ENCODE data around the gene LRRC4C. TPM values are rescaled to one million over a fixed set of nuclear protein-coding genes. Genes with fewer than 3 reads are reported as not detected.

The LRRC4C gene
- total RNA-seq, 2 donors from 2014 or later: 0.42 TPM; not detected in 1

DNA sequence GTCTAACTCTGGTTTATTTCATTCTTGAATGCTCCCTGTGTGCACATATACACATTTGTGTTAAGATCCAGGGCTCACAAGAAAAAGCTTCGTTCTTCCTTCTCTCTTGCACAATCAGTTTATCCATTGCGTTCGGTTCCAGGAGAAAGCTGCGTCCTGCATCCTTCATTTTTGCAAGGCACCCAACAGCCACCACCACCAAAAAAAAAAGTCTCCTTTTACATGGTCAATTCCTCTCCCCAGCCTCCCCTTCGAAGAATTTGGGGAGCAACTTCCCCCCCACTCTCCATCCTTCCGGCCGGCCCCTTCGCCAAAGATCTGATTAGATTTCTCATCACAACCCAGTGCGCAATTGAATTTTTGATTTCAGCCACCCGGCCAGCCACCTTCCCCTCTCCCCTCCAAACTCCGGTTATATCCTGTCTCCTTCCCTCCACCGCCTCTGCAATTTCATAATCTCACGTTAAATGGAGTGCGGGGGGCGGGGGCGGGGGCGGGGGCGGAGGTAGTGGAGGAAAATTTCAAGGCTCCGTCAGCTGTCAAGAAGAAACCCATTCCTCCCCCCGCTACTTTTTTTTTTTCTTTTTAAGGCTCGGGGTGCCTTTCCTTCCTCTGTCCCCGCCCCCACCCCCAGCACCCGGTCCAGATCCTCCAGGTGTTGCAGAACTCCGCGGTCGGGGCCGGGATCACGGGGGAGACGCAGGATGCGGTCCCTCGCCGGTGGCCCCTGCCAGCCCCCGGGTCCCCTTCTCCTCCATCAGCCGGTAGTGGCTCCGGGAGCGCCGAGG, 1166.5 kb downstream of the LRRC4C start:
- H3K27ac ChIP-seq: no peak overlapping the region
- no peaks in the 10 kb centered on the region for H3K4me1 ChIP-seq
- no peak overlapping the region for H3K9ac ChIP-seq (ENCODE audit: low read depth in 2 of 2, low read length in 2 of 2)
- TF ChIP-seq, protein P1, sequence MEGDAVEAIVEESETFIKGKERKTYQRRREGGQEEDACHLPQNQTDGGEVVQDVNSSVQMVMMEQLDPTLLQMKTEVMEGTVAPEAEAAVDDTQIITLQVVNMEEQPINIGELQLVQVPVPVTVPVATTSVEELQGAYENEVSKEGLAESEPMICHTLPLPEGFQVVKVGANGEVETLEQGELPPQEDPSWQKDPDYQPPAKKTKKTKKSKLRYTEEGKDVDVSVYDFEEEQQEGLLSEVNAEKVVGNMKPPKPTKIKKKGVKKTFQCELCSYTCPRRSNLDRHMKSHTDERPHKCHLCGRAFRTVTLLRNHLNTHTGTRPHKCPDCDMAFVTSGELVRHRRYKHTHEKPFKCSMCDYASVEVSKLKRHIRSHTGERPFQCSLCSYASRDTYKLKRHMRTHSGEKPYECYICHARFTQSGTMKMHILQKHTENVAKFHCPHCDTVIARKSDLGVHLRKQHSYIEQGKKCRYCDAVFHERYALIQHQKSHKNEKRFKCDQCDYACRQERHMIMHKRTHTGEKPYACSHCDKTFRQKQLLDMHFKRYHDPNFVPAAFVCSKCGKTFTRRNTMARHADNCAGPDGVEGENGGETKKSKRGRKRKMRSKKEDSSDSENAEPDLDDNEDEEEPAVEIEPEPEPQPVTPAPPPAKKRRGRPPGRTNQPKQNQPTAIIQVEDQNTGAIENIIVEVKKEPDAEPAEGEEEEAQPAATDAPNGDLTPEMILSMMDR (IDR thresholded peaks at IDR 0.05): no peak
- DNase-seq: no peak
- H3K9me3 ChIP-seq: no peaks in the 10 kb centered on the region
- peak overlapping the region; percentile 21 for H3K4me3 ChIP-seq
- H3K27me3 ChIP-seq: no peaks in the 10 kb centered on the region
- H3K36me3 ChIP-seq: no peaks in the 10 kb centered on the region
- intact Hi-C loops (cut with DNase I): no loop called here

DNA sequence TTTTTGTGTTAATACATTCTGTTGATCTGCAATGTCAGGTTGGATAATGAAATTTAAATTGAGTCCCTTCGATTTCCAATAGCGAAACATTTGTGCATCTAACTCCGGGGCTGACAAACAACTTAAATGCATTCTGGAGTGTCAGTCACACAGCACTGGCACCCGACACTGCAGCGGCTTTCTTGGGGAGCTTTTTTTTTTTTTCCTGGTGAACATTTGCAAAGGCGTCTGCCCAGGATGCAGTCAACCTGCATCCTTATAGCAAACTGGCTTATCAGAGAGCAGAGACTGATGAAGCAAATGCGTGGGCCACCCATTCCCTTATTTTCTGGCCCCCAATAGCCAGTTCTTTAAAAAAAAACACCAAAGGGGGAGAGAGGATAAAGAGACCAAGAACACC, 1167.7 kb downstream of the LRRC4C start:
- intact Hi-C loops (cut with DNase I): no loop called here
- no peak for DNase-seq
- H3K4me1 ChIP-seq: no peaks in the 10 kb centered on the region
- no peak overlapping the region for H3K9ac ChIP-seq (ENCODE audit: low read depth in 2 of 2, low read length in 2 of 2)
- H3K36me3 ChIP-seq: no peaks in the 10 kb centered on the region
- TF ChIP-seq, protein P1 (IDR thresholded peaks at IDR 0.05): no peak
- H3K27ac ChIP-seq: no peak overlapping the region
- no peak overlapping the region for H3K4me3 ChIP-seq
- no peaks in the 10 kb centered on the region for H3K9me3 ChIP-seq
- H3K27me3 ChIP-seq: no peaks in the 10 kb centered on the region

DNA sequence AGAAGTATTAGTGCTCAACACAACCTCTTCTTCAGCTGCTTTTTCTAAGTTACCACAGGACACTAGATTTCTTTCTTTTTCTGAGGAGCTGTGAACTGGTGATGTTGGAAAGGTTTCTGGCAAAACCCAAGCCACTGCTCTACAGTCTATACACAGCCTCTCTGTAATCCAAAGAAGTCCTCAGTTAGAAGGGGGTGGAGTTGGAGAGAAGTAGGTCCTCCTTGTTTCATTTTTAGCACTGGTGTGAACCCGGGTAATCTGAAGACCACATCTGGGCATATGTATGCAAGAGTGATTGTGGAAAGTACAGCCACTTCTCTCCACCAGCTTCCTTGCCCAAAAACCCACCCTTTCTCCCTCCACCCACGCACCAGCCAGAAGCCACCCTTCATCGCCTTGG, 1168.1 kb downstream of the LRRC4C start:
- H3K27ac ChIP-seq: no peak overlapping the region
- DNase-seq: no peak
- no peak overlapping the region for H3K4me3 ChIP-seq
- TF ChIP-seq, protein P1 (IDR thresholded peaks at IDR 0.05): no peak
- no peaks in the 10 kb centered on the region for H3K4me1 ChIP-seq
- H3K36me3 ChIP-seq: no peaks in the 10 kb centered on the region
- no peaks in the 10 kb centered on the region for H3K9me3 ChIP-seq
- no peaks in the 10 kb centered on the region for H3K27me3 ChIP-seq
- H3K9ac ChIP-seq (ENCODE audit: low read depth in 2 of 2, low read length in 2 of 2): no peak overlapping the region
- intact Hi-C loops (cut with DNase I): no loop called here

DNA sequence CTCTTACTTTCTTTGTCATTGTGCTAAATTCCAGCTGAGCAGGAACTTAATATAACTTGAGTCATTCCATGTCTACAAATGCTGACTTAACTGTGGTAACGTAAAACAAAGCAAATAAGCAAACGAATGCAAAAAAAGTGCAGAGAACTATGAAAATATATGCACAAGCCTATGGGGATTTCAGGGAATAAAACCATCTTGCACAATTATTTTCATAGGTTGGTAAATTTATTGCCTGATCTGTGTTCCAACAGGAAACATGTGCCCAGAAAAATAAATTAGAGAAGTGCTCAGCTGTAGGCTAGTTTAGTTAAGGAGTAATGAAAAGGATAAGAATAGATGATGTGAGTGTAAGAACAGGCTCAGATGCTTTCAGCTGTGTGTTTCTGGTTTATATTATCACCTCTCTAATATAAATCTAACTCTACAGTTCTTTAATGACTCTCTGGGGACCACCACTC, 1169.3 kb downstream of the LRRC4C start:
- TF ChIP-seq, protein P1 (IDR thresholded peaks at IDR 0.05): no peak
- DNase-seq: no peak
- no peak overlapping the region for H3K4me3 ChIP-seq
- no peak overlapping the region for H3K27ac ChIP-seq
- no peaks in the 10 kb centered on the region for H3K36me3 ChIP-seq
- H3K9me3 ChIP-seq: no peaks in the 10 kb centered on the region
- no peaks in the 10 kb centered on the region for H3K4me1 ChIP-seq
- no peaks in the 10 kb centered on the region for H3K27me3 ChIP-seq
- intact Hi-C loops (cut with DNase I): no loop called here
- H3K9ac ChIP-seq (ENCODE audit: low read depth in 2 of 2, low read length in 2 of 2): no peak overlapping the region

DNA sequence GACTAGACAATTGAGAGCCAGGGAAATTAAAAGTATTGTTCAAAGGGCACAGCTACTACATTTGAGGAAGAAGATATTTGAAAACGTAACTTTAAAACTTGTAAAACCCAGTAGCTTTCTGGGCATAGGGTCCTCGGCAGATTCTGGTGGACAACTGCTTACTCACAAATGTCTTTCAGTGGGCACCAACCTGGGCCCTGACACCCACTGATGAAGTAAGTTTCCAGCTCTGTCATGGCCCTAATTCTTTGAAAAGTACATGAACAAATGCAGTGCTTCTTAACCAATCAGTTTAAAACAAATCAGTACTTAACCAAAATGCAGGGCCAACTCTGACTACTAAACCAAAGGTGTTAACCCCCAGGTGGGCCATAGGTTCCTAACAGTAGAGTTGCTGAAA, 1170.1 kb downstream of the LRRC4C start:
- Histone ChIP-seq H3K9ac (ENCODE audit: low read depth in 2 of 2, low read length in 2 of 2) (no peak overlapping the region), H3K9me3 (no peaks in the 10 kb centered on the region), H3K27me3 (no peaks in the 10 kb centered on the region), H3K36me3 (no peaks in the 10 kb centered on the region), H3K4me3 (no peak overlapping the region), H3K27ac (no peak overlapping the region), H3K4me1 (no peaks in the 10 kb centered on the region)
- TF ChIP-seq, protein P1 (IDR thresholded peaks at IDR 0.05): no peak
- DNase-seq: no peak
- intact Hi-C loops (cut with DNase I): no loop called here
